SK-N-MC (cell line): ENCODE measurements around the gene PARK7.

ENCODE experiments used
- EZH2 ChIP-seq: fragments of 200-600 bp; sonication (generic); IDR thresholded peaks from one replicate; pipeline ENCODE4 v1.6.1; 2017; ENCODE audit warnings: antibody characterized with exemption
- POLR2AphosphoS5 ChIP-seq: IDR thresholded peaks from 2 replicates; pipeline ENCODE4 v1.6.1; 2012; ENCODE audit warnings: mild to moderate bottlenecking, low read depth, low read length, borderline replicate concordance

GRCh38 chr1:8028571-8028910 is 67.0 kb downstream of the PARK7 start:
- no peak for TF ChIP-seq EZH2
- no peak for TF ChIP-seq POLR2AphosphoS5
